Measurements from ENCODE around the gene PSAP. TPM values are rescaled to one million over a fixed set of nuclear protein-coding genes. Genes with fewer than 3 reads are reported as not detected.

Gene PSAP
- polyA plus RNA-seq, 1 donor from 2014 or later, result 651 TPM

DNA sequence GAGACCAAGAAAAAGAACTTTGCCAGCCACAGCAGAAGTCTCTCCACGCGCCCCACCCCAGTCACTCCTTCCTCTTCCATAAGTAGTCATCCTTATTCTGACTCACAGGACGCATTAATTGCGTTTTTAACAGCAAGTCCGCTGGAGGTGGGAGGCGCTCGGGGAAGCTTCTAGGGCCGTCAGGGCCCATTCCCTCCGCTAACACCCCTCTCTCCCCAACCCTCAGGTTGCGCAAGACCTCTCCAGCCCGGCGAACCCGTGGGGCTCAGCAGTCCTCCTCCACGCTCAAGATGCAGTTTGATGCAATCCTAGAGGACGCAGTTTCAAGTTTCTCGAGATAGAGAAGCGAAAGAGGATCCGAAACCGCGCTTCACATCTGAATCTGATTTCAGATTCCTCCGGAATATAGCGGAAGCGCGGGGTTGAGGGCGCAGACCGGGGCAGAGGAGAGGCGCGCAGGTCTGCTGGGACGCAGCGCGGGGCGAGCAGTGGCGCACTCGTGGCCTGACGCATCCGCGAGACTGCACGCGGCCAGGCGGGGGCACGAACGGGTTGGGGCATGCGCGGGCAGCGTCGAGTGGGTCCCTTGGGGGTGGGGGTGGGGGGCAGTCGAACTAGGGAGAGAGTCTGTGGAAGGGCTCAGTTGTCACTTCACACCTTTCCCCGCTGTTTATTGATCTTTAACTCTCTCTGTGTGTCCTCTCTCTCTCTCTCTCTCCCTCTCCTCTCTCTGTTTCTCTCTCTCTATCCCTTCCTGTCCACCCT lies 37.8 kb upstream of the PSAP start:
- H3K27ac ChIP-seq (ENCODE audit: low read length), result peak overlapping the region; percentile 30
- no peaks in the 10 kb centered on the region for H3K36me3 ChIP-seq (ENCODE audit: insufficient read depth, low read length)
- peaks cover 8% of the 10 kb centered on the region for H3K27me3 ChIP-seq (ENCODE audit: insufficient read depth, low read depth, low read length)
- TF ChIP-seq RAD21 (conservative IDR thresholded peaks at IDR 0.05) (peak; percentile 43), SMC3 (conservative IDR thresholded peaks at IDR 0.05; ENCODE audit: poor library complexity) (peak; percentile 42), MXI1 (conservative IDR thresholded peaks at IDR 0.05; ENCODE audit: poor library complexity, severe bottlenecking) (peak; percentile 44), EZH2 (IDR thresholded peaks at IDR 0.05; ENCODE audit: borderline replicate concordance, insufficient read depth, low read length, poor library complexity, severe bottlenecking) (no peak), TAF1 (IDR thresholded peaks at IDR 0.05; ENCODE audit: low read depth) (no peak), POLR2AphosphoS5 (IDR thresholded peaks at IDR 0.05) (peak; percentile 30)
- H3F3A ChIP-seq (ENCODE audit: insufficient read depth, low read length, poor library complexity, severe bottlenecking), result no peaks in the 10 kb centered on the region
- peak overlapping the region; percentile 80 for H3K4me2 ChIP-seq (ENCODE audit: low read length)
- H4K20me1 ChIP-seq (ENCODE audit: insufficient read depth), result no peaks in the 10 kb centered on the region
- no peaks in the 10 kb centered on the region for H3K9me3 ChIP-seq (ENCODE audit: low read length)
- peak overlapping the region; percentile 58 for H3K9ac ChIP-seq (ENCODE audit: low read length)
- peak overlapping the region; percentile 24 for H2AFZ ChIP-seq (ENCODE audit: low read depth, low read length)
- H3K9me2 ChIP-seq (ENCODE audit: insufficient read depth, low read length), result no peaks in the 10 kb centered on the region
- H3K79me2 ChIP-seq (replicated peaks; ENCODE audit: insufficient read depth, low read length), result no peaks in the 10 kb centered on the region
- peak overlapping the region; percentile 71 for H3K4me3 ChIP-seq (ENCODE audit: low read length)

- H3F3A ChIP-seq (ENCODE audit: insufficient read depth, low read length, poor library complexity, severe bottlenecking), result no peaks in the 10 kb centered on the region
- H3K27me3 ChIP-seq (ENCODE audit: insufficient read depth, low read depth, low read length), result peaks cover 8% of the 10 kb centered on the region
- no peaks in the 10 kb centered on the region for H3K9me2 ChIP-seq (ENCODE audit: insufficient read depth, low read length)
- peak overlapping the region; percentile 58 for H3K9ac ChIP-seq (ENCODE audit: low read length)
- no peaks in the 10 kb centered on the region for H3K9me3 ChIP-seq (ENCODE audit: low read length)
- no peaks in the 10 kb centered on the region for H4K20me1 ChIP-seq (ENCODE audit: insufficient read depth)
- no peaks in the 10 kb centered on the region for H3K36me3 ChIP-seq (ENCODE audit: insufficient read depth, low read length)
- H3K27ac ChIP-seq (ENCODE audit: low read length), result no peak overlapping the region
- H3K4me2 ChIP-seq (ENCODE audit: low read length), result peak overlapping the region; percentile 80
- no peak overlapping the region for H2AFZ ChIP-seq (ENCODE audit: low read depth, low read length)
- H3K4me3 ChIP-seq (ENCODE audit: low read length), result peak overlapping the region; percentile 71
- TF ChIP-seq EZH2 (IDR thresholded peaks at IDR 0.05; ENCODE audit: borderline replicate concordance, insufficient read depth, low read length, poor library complexity, severe bottlenecking) (no peak), RAD21 (conservative IDR thresholded peaks at IDR 0.05) (no peak), EP300 (conservative IDR thresholded peaks at IDR 0.05; ENCODE audit: poor library complexity, severe bottlenecking) (no peak), CTCF (IDR thresholded peaks at IDR 0.05; ENCODE audit: poor library complexity, severe bottlenecking) (no peak), POLR2AphosphoS5 (IDR thresholded peaks at IDR 0.05) (no peak), REST (IDR thresholded peaks at IDR 0.05; ENCODE audit: borderline replicate concordance) (no peak), SMC3 (conservative IDR thresholded peaks at IDR 0.05; ENCODE audit: poor library complexity) (no peak), TAF1 (IDR thresholded peaks at IDR 0.05; ENCODE audit: low read depth) (no peak), MXI1 (conservative IDR thresholded peaks at IDR 0.05; ENCODE audit: poor library complexity, severe bottlenecking) (no peak)
- no peaks in the 10 kb centered on the region for H3K79me2 ChIP-seq (replicated peaks; ENCODE audit: insufficient read depth, low read length)
Measured at GRCh38 chr10:71888248-71888622, 37.2 kb upstream of the PSAP start.

All from neural cell (in vitro differentiated cells).